WERI-Rb-1 (cell line): ENCODE results near the gene SPATA16.

Experiments
- DNase-seq: peaks from one replicate; pipeline ENCODE4 v3.0.0-alpha.2; 2020
- H3K27ac ChIP-seq: fragments of 250-450 bp; sonication (Bioruptor Pico); 2 replicates; pipeline ENCODE4 v1.5.1; 2020; ENCODE audit warnings: mild to moderate bottlenecking, moderate library complexity
- H3K27me3 ChIP-seq: fragments of 250-450 bp; sonication (Bioruptor Pico); 2 replicates; pipeline ENCODE4 v1.5.1; 2021; ENCODE audit warnings: mild to moderate bottlenecking, low read depth, moderate library complexity; ENCODE audit not compliant: insufficient read depth, severe bottlenecking
- H3K36me3 ChIP-seq: fragments of 250-450 bp; sonication (Bioruptor Pico); 2 replicates; pipeline ENCODE4 v1.5.1; 2020; ENCODE audit warnings: mild to moderate bottlenecking, moderate library complexity
- H3K4me3 ChIP-seq: 2 replicates; pipeline ENCODE4 v1.5.1; 2011; ENCODE audit warnings: low read depth, mild to moderate bottlenecking, control low read depth, low read length
- H3K9me3 ChIP-seq: fragments of 250-450 bp; sonication (Bioruptor Pico); 2 replicates; pipeline ENCODE4 v1.5.1; 2021; ENCODE audit warnings: mild to moderate bottlenecking, moderate library complexity; ENCODE audit not compliant: severe bottlenecking
- CTCF ChIP-seq: IDR thresholded peaks from 2 replicates; pipeline ENCODE4 v1.5.1; 2011; ENCODE audit warnings: low read depth, mild to moderate bottlenecking, control low read depth, inconsistent platforms, low read length

The SPATA16 gene

GRCh38 chr3:173138026-173138425, 3.0 kb downstream of the SPATA16 start:
- no peak for TF ChIP-seq CTCF
- H3K4me3 ChIP-seq: no peak overlapping the region
- H3K27ac ChIP-seq: no peak overlapping the region
- no peak for DNase-seq
- no peaks in the 10 kb centered on the region for H3K36me3 ChIP-seq
- no peaks in the 10 kb centered on the region for H3K9me3 ChIP-seq
- H3K27me3 ChIP-seq: no peaks in the 10 kb centered on the region

- no peak for TF ChIP-seq CTCF
- Histone ChIP-seq H3K9me3 (no peaks in the 10 kb centered on the region), H3K4me3 (no peak overlapping the region), H3K27ac (no peak overlapping the region), H3K36me3 (no peaks in the 10 kb centered on the region), H3K27me3 (no peaks in the 10 kb centered on the region)
- no peak for DNase-seq
Measured at GRCh38 chr3:173135059-173135458, 6.0 kb downstream of the SPATA16 start.

- DNase-seq: no peak
- Histone ChIP-seq H3K4me3 (no peak overlapping the region), H3K27me3 (no peaks in the 10 kb centered on the region), H3K36me3 (no peaks in the 10 kb centered on the region), H3K27ac (no peak overlapping the region), H3K9me3 (no peaks in the 10 kb centered on the region)
- no peak for TF ChIP-seq CTCF
Measured at GRCh38 chr3:173128633-173129032, 12.4 kb downstream of the SPATA16 start.

GRCh38 chr3:173111321-173111720, 29.7 kb downstream of the SPATA16 start:
- no peaks in the 10 kb centered on the region for H3K9me3 ChIP-seq
- H3K27ac ChIP-seq: no peak overlapping the region
- TF ChIP-seq CTCF: no peak
- no peak for DNase-seq
- H3K27me3 ChIP-seq: no peaks in the 10 kb centered on the region
- H3K36me3 ChIP-seq: no peaks in the 10 kb centered on the region
- H3K4me3 ChIP-seq: no peak overlapping the region

GRCh38 chr3:173109143-173109542, 31.9 kb downstream of the SPATA16 start:
- Histone ChIP-seq H3K36me3 (no peaks in the 10 kb centered on the region), H3K9me3 (no peaks in the 10 kb centered on the region), H3K27me3 (no peaks in the 10 kb centered on the region), H3K27ac (no peak overlapping the region), H3K4me3 (no peak overlapping the region)
- no peak for TF ChIP-seq CTCF
- no peak for DNase-seq

- DNase-seq: no peak
- no peaks in the 10 kb centered on the region for H3K36me3 ChIP-seq
- no peak overlapping the region for H3K27ac ChIP-seq
- no peaks in the 10 kb centered on the region for H3K9me3 ChIP-seq
- no peak for TF ChIP-seq CTCF
- no peaks in the 10 kb centered on the region for H3K27me3 ChIP-seq
- H3K4me3 ChIP-seq: no peak overlapping the region
Measured at GRCh38 chr3:173103469-173103868, 37.6 kb downstream of the SPATA16 start.
